ENCODE data around the gene AQP7.

The AQP7 gene

DNA sequence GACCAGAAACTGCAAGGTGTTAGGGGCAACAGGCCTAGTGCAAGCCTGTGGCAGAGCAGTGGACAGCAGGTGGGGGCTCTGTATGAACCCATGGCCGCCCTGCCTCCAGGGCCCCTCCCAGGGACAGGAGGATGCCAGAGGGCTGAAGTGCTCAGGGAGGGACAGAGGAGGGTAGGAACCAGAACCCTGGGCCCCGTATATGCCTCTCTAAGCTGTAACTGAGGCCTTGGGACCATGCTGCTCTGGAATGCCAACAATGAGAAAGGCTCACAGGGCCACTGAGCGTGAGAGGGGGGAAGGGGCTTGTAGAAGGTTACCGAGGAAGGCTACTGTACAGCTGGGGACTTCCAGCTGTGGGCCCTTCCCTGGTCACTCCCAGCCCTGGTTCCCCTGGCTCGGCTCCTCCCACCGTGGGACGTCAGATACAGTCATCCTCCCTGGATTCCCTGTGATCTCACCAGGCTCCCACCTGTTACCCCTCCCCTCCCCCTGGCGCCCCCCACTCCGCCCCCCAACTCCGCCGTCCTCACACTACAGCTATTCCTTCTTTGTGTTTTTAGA, 21.1 kb downstream of the AQP7 start:
- FAIRE-seq (no peak), DNase-seq (ENCODE audit: insufficient read length, low spot score) (no peak)
- no peak for TF ChIP-seq PAX5 (IDR thresholded peaks at IDR 0.05; ENCODE audit: insufficient read depth, low read length, severe bottlenecking)
- TF ChIP-seq TAF1 (IDR thresholded peaks at IDR 0.05; ENCODE audit: low read depth, low read length): no peak
- no peak for TF ChIP-seq POLR2A (IDR thresholded peaks at IDR 0.05; ENCODE audit: low read depth, low read length)
- TF ChIP-seq POU2F2 (IDR thresholded peaks at IDR 0.05; ENCODE audit: low read depth, low read length): no peak
- TF ChIP-seq POLR2AphosphoS5 (IDR thresholded peaks at IDR 0.05; ENCODE audit: low read depth, low read length): no peak
- no peak for TF ChIP-seq SPI1 (IDR thresholded peaks at IDR 0.05; ENCODE audit: low read depth, low read length)

DNA sequence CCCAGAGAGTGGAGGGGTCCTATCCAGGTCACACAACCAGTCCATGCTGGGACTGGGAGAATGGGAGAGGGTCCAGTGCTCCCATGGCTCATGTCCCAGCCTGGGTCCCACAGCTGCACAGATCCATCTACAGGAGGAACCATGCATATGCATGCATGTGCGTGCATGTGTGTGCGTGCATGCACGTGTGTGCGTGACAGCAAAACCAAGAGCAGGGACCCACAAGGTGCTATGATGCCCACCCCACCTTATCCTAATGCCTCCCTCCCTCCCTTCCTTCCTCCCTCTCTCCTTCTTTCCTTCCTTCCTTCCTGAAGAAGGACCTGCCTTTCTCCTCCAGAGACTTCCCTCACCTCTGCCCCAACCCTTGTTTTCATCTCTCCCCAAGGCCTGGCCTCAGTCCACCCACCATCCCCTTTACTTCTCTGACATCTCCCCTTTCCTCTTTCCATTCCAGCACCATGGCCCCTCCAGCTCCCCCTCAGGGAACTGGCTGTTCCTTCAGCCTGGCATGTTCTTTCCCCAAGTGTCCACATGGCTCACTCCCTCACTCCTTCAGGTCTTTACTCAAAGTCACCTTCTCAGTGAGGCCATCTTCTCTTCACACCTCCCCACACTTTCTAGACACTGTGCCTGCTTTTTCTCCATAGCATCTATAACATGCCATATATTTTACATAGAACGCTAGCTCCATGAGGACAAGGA, 21.8 kb downstream of the AQP7 start:
- FAIRE-seq (no peak), DNase-seq (ENCODE audit: insufficient read length, low spot score) (no peak)
- TF ChIP-seq PAX5 (IDR thresholded peaks at IDR 0.05; ENCODE audit: insufficient read depth, low read length, severe bottlenecking) (no peak), POU2F2 (IDR thresholded peaks at IDR 0.05; ENCODE audit: low read depth, low read length) (peak; percentile 93)

DNA sequence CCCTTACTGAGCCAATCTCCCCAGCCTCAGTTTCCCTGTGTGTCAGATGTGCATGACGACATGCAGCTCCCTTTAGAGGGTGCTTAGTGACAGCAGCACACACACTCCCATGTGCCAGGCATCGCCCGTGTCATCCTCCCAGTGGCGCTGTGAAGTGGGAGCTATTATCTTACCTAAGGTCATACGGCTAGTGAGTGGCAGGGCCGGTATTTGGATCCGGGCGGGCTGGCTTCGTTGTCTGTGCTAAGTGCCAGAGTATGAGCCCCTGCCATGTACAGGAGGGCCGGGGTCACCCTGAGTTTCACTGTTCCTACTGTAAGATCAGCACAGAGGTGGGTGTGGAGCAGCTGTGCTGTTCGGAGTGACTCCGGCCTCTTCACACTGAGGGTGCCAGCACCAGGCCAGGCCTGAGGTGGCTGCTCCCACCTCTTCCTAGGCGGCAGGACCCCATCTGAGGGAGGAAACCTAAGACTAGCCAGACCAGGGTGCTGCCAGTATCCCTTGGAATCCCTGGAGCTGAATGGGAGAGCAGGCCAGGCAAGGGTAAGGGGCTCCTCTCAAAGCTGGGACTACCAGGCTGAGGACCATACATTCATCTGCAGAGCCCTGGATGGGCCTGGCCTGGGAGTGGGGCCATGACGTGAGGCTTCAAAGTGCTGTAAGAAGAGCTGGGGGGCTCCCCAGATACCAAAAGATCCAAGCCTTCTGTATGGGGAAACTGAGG, 22.5 kb downstream of the AQP7 start:
- no peak for DNase-seq (ENCODE audit: insufficient read length, low spot score)
- FAIRE-seq: no peak
- no peak for TF ChIP-seq POLR2A (IDR thresholded peaks at IDR 0.05; ENCODE audit: low read depth, low read length)

DNA sequence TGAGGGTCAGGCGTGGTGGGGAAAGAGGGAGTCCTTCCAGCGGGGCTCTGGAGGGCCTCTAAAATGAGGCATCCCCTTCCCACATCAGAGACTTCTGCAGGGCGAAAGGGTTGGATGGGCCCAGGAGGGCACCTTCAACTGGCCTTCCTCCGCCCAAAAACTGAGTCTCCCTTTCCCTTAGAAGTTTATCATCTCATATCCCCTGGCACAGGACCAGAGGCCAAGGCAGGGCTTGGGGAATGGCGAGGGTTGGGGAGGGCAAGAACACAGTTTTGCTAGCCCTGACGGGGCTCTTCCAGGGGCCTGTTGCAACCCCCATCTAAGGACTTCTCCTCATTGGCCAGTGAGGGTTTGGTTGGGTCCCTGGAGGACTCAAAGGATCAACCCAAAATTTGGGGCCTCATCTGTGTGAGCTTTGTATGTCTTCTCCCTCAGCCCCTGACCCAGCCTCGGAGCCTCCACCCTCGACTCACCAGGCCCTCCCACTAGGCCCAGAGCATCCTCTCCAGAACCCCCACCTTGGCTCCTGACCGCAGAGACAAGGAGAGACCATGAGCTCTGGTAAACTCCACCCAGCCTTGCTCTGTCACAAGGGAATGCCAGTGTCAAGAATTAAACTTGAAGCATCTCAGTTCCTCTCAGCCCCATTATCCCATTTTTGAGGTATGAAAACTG, 24.1 kb downstream of the AQP7 start:
- DNase-seq (ENCODE audit: insufficient read length, low spot score) (no peak), FAIRE-seq (no peak)
- TF ChIP-seq POU2F2 (IDR thresholded peaks at IDR 0.05; ENCODE audit: low read depth, low read length) (no peak), POLR2A (IDR thresholded peaks at IDR 0.05; ENCODE audit: low read depth, low read length) (no peak), SPI1 (IDR thresholded peaks at IDR 0.05; ENCODE audit: low read depth, low read length) (no peak), TAF1 (IDR thresholded peaks at IDR 0.05; ENCODE audit: low read depth, low read length) (no peak), PAX5 (IDR thresholded peaks at IDR 0.05; ENCODE audit: insufficient read depth, low read length, severe bottlenecking) (no peak), POLR2AphosphoS5 (IDR thresholded peaks at IDR 0.05; ENCODE audit: low read depth, low read length) (no peak)

GRCh38 chr9:33377089-33377715, 25.2 kb downstream of the AQP7 start:
- FAIRE-seq (no peak), DNase-seq (ENCODE audit: insufficient read length, low spot score) (no peak)
- TF ChIP-seq TAF1 (IDR thresholded peaks at IDR 0.05; ENCODE audit: low read depth, low read length) (no peak), PAX5 (IDR thresholded peaks at IDR 0.05; ENCODE audit: insufficient read depth, low read length, severe bottlenecking) (no peak), SPI1 (IDR thresholded peaks at IDR 0.05; ENCODE audit: low read depth, low read length) (no peak), POLR2A (IDR thresholded peaks at IDR 0.05; ENCODE audit: low read depth, low read length) (no peak), POU2F2 (IDR thresholded peaks at IDR 0.05; ENCODE audit: low read depth, low read length) (no peak), POLR2AphosphoS5 (IDR thresholded peaks at IDR 0.05; ENCODE audit: low read depth, low read length) (no peak)

DNA sequence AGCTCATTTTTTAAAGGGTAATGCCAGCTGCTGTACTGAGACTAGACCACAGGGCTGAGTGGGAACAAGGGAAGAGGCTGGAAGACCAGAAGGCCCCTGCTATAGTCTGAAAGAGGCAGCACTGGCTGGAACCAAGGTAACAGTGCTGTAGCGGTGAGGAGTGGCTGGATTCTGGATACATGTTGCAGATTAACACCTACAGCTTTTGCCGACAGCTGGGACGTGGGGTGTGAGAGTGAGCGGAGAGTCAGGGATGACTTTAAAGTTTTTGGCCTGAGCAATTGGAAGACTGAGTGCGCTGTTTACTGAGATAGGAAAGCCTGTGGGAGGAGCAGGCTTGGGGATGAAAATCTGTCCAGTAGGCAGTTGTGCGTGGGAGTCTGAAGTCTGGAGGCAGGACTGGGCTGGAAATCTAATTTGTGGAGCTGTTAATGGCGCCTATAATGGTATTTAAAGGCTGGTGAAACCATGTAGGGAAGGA, 26.5 kb downstream of the AQP7 start:
- no peak for FAIRE-seq
- TF ChIP-seq POLR2AphosphoS5 (IDR thresholded peaks at IDR 0.05; ENCODE audit: low read depth, low read length) (no peak), SPI1 (IDR thresholded peaks at IDR 0.05; ENCODE audit: low read depth, low read length) (no peak), TAF1 (IDR thresholded peaks at IDR 0.05; ENCODE audit: low read depth, low read length) (no peak), PAX5 (IDR thresholded peaks at IDR 0.05; ENCODE audit: insufficient read depth, low read length, severe bottlenecking) (no peak), POU2F2 (IDR thresholded peaks at IDR 0.05; ENCODE audit: low read depth, low read length) (no peak), POLR2A (IDR thresholded peaks at IDR 0.05; ENCODE audit: low read depth, low read length) (no peak)
- no peak for DNase-seq (ENCODE audit: insufficient read length, low spot score)

DNA sequence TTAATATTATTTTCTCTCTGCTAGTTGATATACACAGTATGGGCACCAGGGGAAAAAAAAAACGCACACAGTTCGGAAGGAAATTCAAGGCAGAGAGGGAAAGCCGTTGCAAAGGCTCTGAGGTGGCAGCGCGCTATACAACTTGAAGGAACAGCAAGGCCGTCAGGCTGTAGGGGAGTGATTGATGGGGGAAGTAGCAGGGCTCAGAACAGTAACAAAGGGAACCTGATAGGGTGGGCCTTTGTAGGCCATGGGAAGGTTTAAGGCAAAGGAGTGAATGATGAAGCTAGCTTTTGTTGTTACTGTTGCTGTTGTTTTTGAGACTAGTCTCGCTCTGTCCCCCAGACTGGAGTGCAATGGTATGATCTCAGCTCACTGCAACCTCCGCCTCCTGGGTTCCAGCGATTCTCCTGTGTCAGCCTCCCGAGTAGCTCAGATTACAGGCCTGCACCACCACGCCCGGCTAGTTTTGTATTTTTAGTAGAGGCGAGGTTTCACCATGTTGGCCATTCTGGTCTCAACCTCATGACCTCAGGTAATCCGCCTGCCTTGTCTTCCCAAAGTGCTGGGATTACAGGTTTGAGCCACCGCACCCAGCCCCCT, 27.0 kb downstream of the AQP7 start:
- no peak for TF ChIP-seq SPI1 (IDR thresholded peaks at IDR 0.05; ENCODE audit: low read depth, low read length)
- DNase-seq (ENCODE audit: insufficient read length, low spot score) (no peak), FAIRE-seq (no peak)

GRCh38 chr9:33374634-33375237, 27.6 kb downstream of the AQP7 start:
- peak; percentile 53 for DNase-seq (ENCODE audit: insufficient read length, low spot score)
- FAIRE-seq: peak; percentile 63
- no peak for TF ChIP-seq POLR2AphosphoS5 (IDR thresholded peaks at IDR 0.05; ENCODE audit: low read depth, low read length)
- no peak for TF ChIP-seq PAX5 (IDR thresholded peaks at IDR 0.05; ENCODE audit: insufficient read depth, low read length, severe bottlenecking)
- no peak for TF ChIP-seq TAF1 (IDR thresholded peaks at IDR 0.05; ENCODE audit: low read depth, low read length)

- no peak for FAIRE-seq
- DNase-seq (ENCODE audit: insufficient read length, low spot score): no peak
- TF ChIP-seq PAX5 (IDR thresholded peaks at IDR 0.05; ENCODE audit: insufficient read depth, low read length, severe bottlenecking): no peak
- TF ChIP-seq POLR2AphosphoS5 (IDR thresholded peaks at IDR 0.05; ENCODE audit: low read depth, low read length): no peak
- no peak for TF ChIP-seq TAF1 (IDR thresholded peaks at IDR 0.05; ENCODE audit: low read depth, low read length)
- TF ChIP-seq POU2F2 (IDR thresholded peaks at IDR 0.05; ENCODE audit: low read depth, low read length): no peak
- TF ChIP-seq SPI1 (IDR thresholded peaks at IDR 0.05; ENCODE audit: low read depth, low read length): no peak
- no peak for TF ChIP-seq POLR2A (IDR thresholded peaks at IDR 0.05; ENCODE audit: low read depth, low read length)
These were observed 28.2 kb downstream of the AQP7 start for GRCh38 chr9:33374190-33374589.

Measured in GM12891 (cell line).